Osteoblast (primary cell): Measurements from ENCODE around the gene ADGRD1. TPM values are rescaled to one million over a fixed set of nuclear protein-coding genes. Genes with fewer than 3 reads are reported as not detected.

Experiments used
- DNase-seq: peaks from one replicate; pipeline ENCODE4 v3.0.0; 2011; ENCODE audit warnings: low spot score, mixed read lengths; ENCODE audit not compliant: insufficient read length; ENCODE audit errors: missing footprints
- H2AFZ ChIP-seq: 2 replicates; pipeline ENCODE4 v1.6.0; 2011; ENCODE audit warnings: mild to moderate bottlenecking, low read length
- H3K27ac ChIP-seq: 2 replicates; pipeline ENCODE4 v1.5.1; 2011; ENCODE audit warnings: mild to moderate bottlenecking, low read depth, low read length, moderate library complexity
- H3K27me3 ChIP-seq: 2 replicates; pipeline ENCODE4 v1.6.0; 2012; ENCODE audit warnings: mild to moderate bottlenecking, control low read depth, inconsistent platforms, low read length, moderate library complexity; ENCODE audit not compliant: insufficient read depth
- H3K36me3 ChIP-seq: 2 replicates; pipeline ENCODE4 v1.5.1; 2011; ENCODE audit warnings: mild to moderate bottlenecking, low read length, control low read depth, moderate library complexity; ENCODE audit not compliant: insufficient read depth
- H3K4me1 ChIP-seq: 2 replicates; pipeline ENCODE4 v1.5.1; 2011; ENCODE audit warnings: mild to moderate bottlenecking, low read length, control low read depth, moderate library complexity; ENCODE audit not compliant: insufficient read depth
- H3K4me2 ChIP-seq: 2 replicates; pipeline ENCODE4 v1.6.0; 2011; ENCODE audit warnings: mild to moderate bottlenecking, low read length; ENCODE audit not compliant: insufficient read depth
- H3K4me3 ChIP-seq: fragments of 200-600 bp; sonication (generic); 3 replicates; pipeline ENCODE4 v1.5.1; 2012; ENCODE audit warnings: mild to moderate bottlenecking, low read length, inconsistent platforms; ENCODE audit not compliant: insufficient read depth
- H3K79me2 ChIP-seq: 2 replicates; pipeline ENCODE4 v1.6.0; 2012; ENCODE audit warnings: mild to moderate bottlenecking, low read length, control low read depth, inconsistent platforms; ENCODE audit not compliant: insufficient read depth
- H3K9me3 ChIP-seq: 2 replicates; pipeline ENCODE4 v1.5.1; 2011; ENCODE audit warnings: low read depth, low read length, control low read depth
- H4K20me1 ChIP-seq: 2 replicates; pipeline ENCODE4 v1.6.0; 2012; ENCODE audit warnings: mild to moderate bottlenecking, low read length, control low read depth; ENCODE audit not compliant: insufficient read depth
- total RNA-seq: library from RNA; depleted of rRNA; stranded (reverse); fragments of >200 nt; gene quantifications from 2 replicates; pipeline ENCODE4 v1.2.3, GENCODE V29; 2012
- TF ChIP-seq, protein P1 (sequence below): IDR thresholded peaks from 2 replicates; pipeline ENCODE4 v1.5.1; 2011; ENCODE audit warnings: mild to moderate bottlenecking, low read depth, low read length, moderate library complexity; ENCODE audit errors: extremely low read depth

Gene ADGRD1
- total RNA-seq, 1 donor = 0.72 TPM

GRCh38 chr12:130965668-130966067 is 12.0 kb downstream of the ADGRD1 start:
- Histone ChIP-seq H3K27me3 (no peaks in the 10 kb centered on the region), H3K79me2 (no peaks in the 10 kb centered on the region), H2AFZ (no peak overlapping the region), H3K4me1 (no peaks in the 10 kb centered on the region), H3K9me3 (no peaks in the 10 kb centered on the region), H3K4me2 (no peak overlapping the region), H3K4me3 (no peak overlapping the region), H4K20me1 (no peaks in the 10 kb centered on the region), H3K27ac (no peak overlapping the region), H3K36me3 (no peaks in the 10 kb centered on the region)
- no peak for DNase-seq
- TF ChIP-seq, protein P1, sequence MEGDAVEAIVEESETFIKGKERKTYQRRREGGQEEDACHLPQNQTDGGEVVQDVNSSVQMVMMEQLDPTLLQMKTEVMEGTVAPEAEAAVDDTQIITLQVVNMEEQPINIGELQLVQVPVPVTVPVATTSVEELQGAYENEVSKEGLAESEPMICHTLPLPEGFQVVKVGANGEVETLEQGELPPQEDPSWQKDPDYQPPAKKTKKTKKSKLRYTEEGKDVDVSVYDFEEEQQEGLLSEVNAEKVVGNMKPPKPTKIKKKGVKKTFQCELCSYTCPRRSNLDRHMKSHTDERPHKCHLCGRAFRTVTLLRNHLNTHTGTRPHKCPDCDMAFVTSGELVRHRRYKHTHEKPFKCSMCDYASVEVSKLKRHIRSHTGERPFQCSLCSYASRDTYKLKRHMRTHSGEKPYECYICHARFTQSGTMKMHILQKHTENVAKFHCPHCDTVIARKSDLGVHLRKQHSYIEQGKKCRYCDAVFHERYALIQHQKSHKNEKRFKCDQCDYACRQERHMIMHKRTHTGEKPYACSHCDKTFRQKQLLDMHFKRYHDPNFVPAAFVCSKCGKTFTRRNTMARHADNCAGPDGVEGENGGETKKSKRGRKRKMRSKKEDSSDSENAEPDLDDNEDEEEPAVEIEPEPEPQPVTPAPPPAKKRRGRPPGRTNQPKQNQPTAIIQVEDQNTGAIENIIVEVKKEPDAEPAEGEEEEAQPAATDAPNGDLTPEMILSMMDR = no peak

GRCh38 chr12:130966443-130967030 is 12.8 kb downstream of the ADGRD1 start:
- Histone ChIP-seq H3K27ac (no peak overlapping the region), H3K4me2 (no peak overlapping the region)

GRCh38 chr12:130967636-130968035 is 13.9 kb downstream of the ADGRD1 start:
- TF ChIP-seq, protein P1 = no peak
- no peaks in the 10 kb centered on the region for H3K36me3 ChIP-seq
- H3K27me3 ChIP-seq = no peaks in the 10 kb centered on the region
- H3K4me2 ChIP-seq = no peak overlapping the region
- H4K20me1 ChIP-seq = no peaks in the 10 kb centered on the region
- no peaks in the 10 kb centered on the region for H3K79me2 ChIP-seq
- no peak overlapping the region for H2AFZ ChIP-seq
- DNase-seq = no peak
- H3K4me3 ChIP-seq = no peak overlapping the region
- H3K27ac ChIP-seq = no peak overlapping the region
- no peaks in the 10 kb centered on the region for H3K4me1 ChIP-seq
- no peaks in the 10 kb centered on the region for H3K9me3 ChIP-seq

More at GRCh38 chr12:130966443-130967030, 12.8 kb downstream of the ADGRD1 start:
- Histone ChIP-seq H3K27me3 (no peaks in the 10 kb centered on the region), H3K9me3 (no peaks in the 10 kb centered on the region), H3K79me2 (no peaks in the 10 kb centered on the region), H3K4me3 (no peak overlapping the region), H3K36me3 (no peaks in the 10 kb centered on the region), H3K4me1 (no peaks in the 10 kb centered on the region), H2AFZ (no peak overlapping the region), H4K20me1 (no peaks in the 10 kb centered on the region)
- TF ChIP-seq, protein P1 = no peak
- peak; percentile 65 for DNase-seq

- H3K79me2 ChIP-seq = no peaks in the 10 kb centered on the region
- H3K36me3 ChIP-seq = no peaks in the 10 kb centered on the region
- TF ChIP-seq, protein P1 = no peak
- no peaks in the 10 kb centered on the region for H3K27me3 ChIP-seq
- no peak overlapping the region for H3K27ac ChIP-seq
- no peaks in the 10 kb centered on the region for H4K20me1 ChIP-seq
- H3K4me2 ChIP-seq = no peak overlapping the region
- H2AFZ ChIP-seq = no peak overlapping the region
- DNase-seq = no peak
- H3K9me3 ChIP-seq = no peaks in the 10 kb centered on the region
- H3K4me1 ChIP-seq = no peaks in the 10 kb centered on the region
- H3K4me3 ChIP-seq = no peak overlapping the region
Measured at GRCh38 chr12:130968611-130969010, 14.9 kb downstream of the ADGRD1 start.
